ENCODE data around the gene SALL1.

GRCh38 chr16:51157698-51158097 is 6.6 kb upstream of the SALL1 start:
- TF ChIP-seq CTCF (optimal IDR thresholded peaks at IDR 0.05 in 1 of 3, IDR thresholded peaks at IDR 0.05 in 1 of 3, conservative IDR thresholded peaks at IDR 0.05 in 1 of 3; ENCODE audit: extremely low read depth in 1 of 3, insufficient read depth in 2 of 3, low read length in 3 of 3), result no peak
- no peak for TF ChIP-seq EZH2 (IDR thresholded peaks at IDR 0.05; ENCODE audit: low read length)
